ENCODE measurements around the gene MARCHF2.

DNA sequence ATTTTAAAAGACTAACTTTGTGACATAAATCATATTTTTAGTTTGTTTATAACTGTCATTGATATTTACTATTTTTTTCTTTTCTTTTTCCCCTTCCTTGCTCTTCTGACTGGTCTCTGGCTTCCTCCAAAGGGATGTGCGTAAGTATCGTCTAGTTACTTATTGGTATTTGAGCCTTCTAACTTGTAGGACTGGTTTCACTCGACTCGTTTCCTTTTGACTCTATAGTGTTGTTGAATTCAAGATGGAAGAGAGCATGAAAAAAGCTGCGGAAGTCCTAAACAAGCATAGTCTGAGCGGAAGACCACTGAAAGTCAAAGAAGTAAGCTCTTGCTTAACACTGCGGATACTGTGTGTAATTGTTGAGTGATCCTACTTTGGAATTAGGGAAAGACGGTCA, 50.3 kb downstream of the MARCHF2 start:
- TF ChIP-seq, protein P1, sequence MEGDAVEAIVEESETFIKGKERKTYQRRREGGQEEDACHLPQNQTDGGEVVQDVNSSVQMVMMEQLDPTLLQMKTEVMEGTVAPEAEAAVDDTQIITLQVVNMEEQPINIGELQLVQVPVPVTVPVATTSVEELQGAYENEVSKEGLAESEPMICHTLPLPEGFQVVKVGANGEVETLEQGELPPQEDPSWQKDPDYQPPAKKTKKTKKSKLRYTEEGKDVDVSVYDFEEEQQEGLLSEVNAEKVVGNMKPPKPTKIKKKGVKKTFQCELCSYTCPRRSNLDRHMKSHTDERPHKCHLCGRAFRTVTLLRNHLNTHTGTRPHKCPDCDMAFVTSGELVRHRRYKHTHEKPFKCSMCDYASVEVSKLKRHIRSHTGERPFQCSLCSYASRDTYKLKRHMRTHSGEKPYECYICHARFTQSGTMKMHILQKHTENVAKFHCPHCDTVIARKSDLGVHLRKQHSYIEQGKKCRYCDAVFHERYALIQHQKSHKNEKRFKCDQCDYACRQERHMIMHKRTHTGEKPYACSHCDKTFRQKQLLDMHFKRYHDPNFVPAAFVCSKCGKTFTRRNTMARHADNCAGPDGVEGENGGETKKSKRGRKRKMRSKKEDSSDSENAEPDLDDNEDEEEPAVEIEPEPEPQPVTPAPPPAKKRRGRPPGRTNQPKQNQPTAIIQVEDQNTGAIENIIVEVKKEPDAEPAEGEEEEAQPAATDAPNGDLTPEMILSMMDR (IDR thresholded peaks at IDR 0.05; ENCODE audit: low read depth, low read length) = no peak
- TF ChIP-seq POLR2A (IDR thresholded peaks at IDR 0.05; ENCODE audit: extremely low read depth, insufficient read length) = no peak
- TF ChIP-seq, protein P2, sequence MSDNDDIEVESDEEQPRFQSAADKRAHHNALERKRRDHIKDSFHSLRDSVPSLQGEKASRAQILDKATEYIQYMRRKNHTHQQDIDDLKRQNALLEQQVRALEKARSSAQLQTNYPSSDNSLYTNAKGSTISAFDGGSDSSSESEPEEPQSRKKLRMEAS (IDR thresholded peaks at IDR 0.05; ENCODE audit: low read depth, low read length) = no peak

Data from NB4 (cell line).